KOPT-K1 (cell line): ENCODE results near the gene COL4A6.
"Not testable (repeated sequence)": the region's sequence is repeated elsewhere in the genome, so short reads cannot be mapped to it uniquely, and the experiment has no call there.

Experiments
- H3K27ac ChIP-seq: fragments of 200-600 bp; sonication (generic); 2 replicates; pipeline ENCODE4 v1.5.1; 2016; ENCODE audit warnings: antibody characterized with exemption, mild to moderate bottlenecking, low read depth, low read length; ENCODE audit not compliant: poor library complexity, severe bottlenecking
- H3K36me3 ChIP-seq: fragments of 200-600 bp; sonication (generic); 2 replicates; pipeline ENCODE4 v1.5.1; 2017; ENCODE audit warnings: antibody characterized with exemption, mild to moderate bottlenecking, low read length, moderate library complexity; ENCODE audit not compliant: insufficient read depth
- H3K9me3 ChIP-seq: fragments of 200-600 bp; sonication (generic); 2 replicates; pipeline ENCODE4 v1.5.1; 2017; ENCODE audit warnings: antibody characterized with exemption, low read length, mild to moderate bottlenecking; ENCODE audit not compliant: insufficient read depth, poor library complexity, severe bottlenecking

The COL4A6 gene

GRCh38 chrX:108426262-108426661 is 12.0 kb downstream of the COL4A6 start:
- no peaks in the 10 kb centered on the region for H3K36me3 ChIP-seq
- H3K27ac ChIP-seq = no peak overlapping the region
- H3K9me3 ChIP-seq = no peaks in the 10 kb centered on the region

- H3K36me3 ChIP-seq = no peaks in the 10 kb centered on the region
- no peak overlapping the region for H3K27ac ChIP-seq
- no peaks in the 10 kb centered on the region for H3K9me3 ChIP-seq
Measured at GRCh38 chrX:108420481-108420880, 17.7 kb downstream of the COL4A6 start.

- no peak overlapping the region for H3K27ac ChIP-seq
- H3K36me3 ChIP-seq = no peaks in the 10 kb centered on the region
- no peaks in the 10 kb centered on the region for H3K9me3 ChIP-seq
Measured at GRCh38 chrX:108419401-108419800, 18.8 kb downstream of the COL4A6 start.

- no peaks in the 10 kb centered on the region for H3K9me3 ChIP-seq
- H3K36me3 ChIP-seq = no peaks in the 10 kb centered on the region
- H3K27ac ChIP-seq = no peak overlapping the region
Measured at GRCh38 chrX:108417257-108417656, 21.0 kb downstream of the COL4A6 start.

- H3K36me3 ChIP-seq = no peaks in the 10 kb centered on the region
Measured at GRCh38 chrX:108415891-108416290, 22.3 kb downstream of the COL4A6 start.

GRCh38 chrX:108415146-108415545 is 23.1 kb downstream of the COL4A6 start:
- Histone ChIP-seq H3K27ac (no peak overlapping the region), H3K9me3 (no peaks in the 10 kb centered on the region), H3K36me3 (no peaks in the 10 kb centered on the region)

More at GRCh38 chrX:108415891-108416290, 22.3 kb downstream of the COL4A6 start:
- Histone ChIP-seq H3K27ac (no peak overlapping the region), H3K9me3 (no peaks in the 10 kb centered on the region)

- no peaks in the 10 kb centered on the region for H3K9me3 ChIP-seq
- H3K27ac ChIP-seq = no peak overlapping the region
- H3K36me3 ChIP-seq = no peaks in the 10 kb centered on the region
Measured at GRCh38 chrX:108412783-108413182, 25.4 kb downstream of the COL4A6 start.

GRCh38 chrX:108399418-108400165 is 38.6 kb downstream of the COL4A6 start:
- no peak overlapping the region for H3K27ac ChIP-seq
- H3K9me3 ChIP-seq = no peaks in the 10 kb centered on the region
- no peaks in the 10 kb centered on the region for H3K36me3 ChIP-seq

GRCh38 chrX:108397627-108398391 is 40.4 kb downstream of the COL4A6 start:
- no peaks in the 10 kb centered on the region for H3K9me3 ChIP-seq
- H3K27ac ChIP-seq = no peak overlapping the region
- H3K36me3 ChIP-seq = no peaks in the 10 kb centered on the region

GRCh38 chrX:108396986-108397385 is 41.2 kb downstream of the COL4A6 start:
- Histone ChIP-seq H3K36me3 (no peaks in the 10 kb centered on the region), H3K9me3 (no peaks in the 10 kb centered on the region), H3K27ac (no peak overlapping the region)

- no peak overlapping the region for H3K27ac ChIP-seq
- no peaks in the 10 kb centered on the region for H3K9me3 ChIP-seq
- H3K36me3 ChIP-seq = no peaks in the 10 kb centered on the region
Measured at GRCh38 chrX:108396188-108396891, 41.9 kb downstream of the COL4A6 start.

GRCh38 chrX:108390976-108391717 is 47.1 kb downstream of the COL4A6 start:
- not testable (repeated sequence) for H3K27ac ChIP-seq, H3K9me3 ChIP-seq

GRCh38 chrX:108384783-108385182 is 53.4 kb downstream of the COL4A6 start:
- Histone ChIP-seq H3K9me3 (no peaks in the 10 kb centered on the region), H3K27ac (no peak overlapping the region), H3K36me3 (no peaks in the 10 kb centered on the region)

More at GRCh38 chrX:108390976-108391717, 47.1 kb downstream of the COL4A6 start:
- not testable (repeated sequence) for H3K36me3 ChIP-seq

- Histone ChIP-seq H3K27ac (no peak overlapping the region), H3K36me3 (no peaks in the 10 kb centered on the region), H3K9me3 (no peaks in the 10 kb centered on the region)
Measured at GRCh38 chrX:108380222-108380621, 58.0 kb downstream of the COL4A6 start.

- H3K9me3 ChIP-seq, H3K27ac ChIP-seq, H3K36me3 ChIP-seq: not testable (repeated sequence)
Measured at GRCh38 chrX:108376821-108377220, 61.4 kb downstream of the COL4A6 start.
